Renal pelvis (tissue), 4 donors: ENCODE measurements around the gene SYT5. TPM values are rescaled to one million over a fixed set of nuclear protein-coding genes. Genes with fewer than 3 reads are reported as not detected.
"Not testable (repeated sequence)": the region's sequence is repeated elsewhere in the genome, so short reads cannot be mapped to it uniquely, and the experiment has no call there.

Experiments
- DNase-seq: peaks from one replicate; pipeline ENCODE4 v3.0.0-alpha.2; 2013
- polyA plus RNA-seq, 3 donors: library from polyadenylated mRNA; unstranded; fragments of 120-200 nt; gene quantifications; one replicate each; pipeline ENCODE4 v1.2.1, GENCODE V29; 2013; ENCODE audit not compliant: insufficient read length in 3 of 3

The SYT5 gene
- polyA plus RNA-seq, 3 donors, result 0.30 to 0.47 (median 0.41) TPM

DNA sequence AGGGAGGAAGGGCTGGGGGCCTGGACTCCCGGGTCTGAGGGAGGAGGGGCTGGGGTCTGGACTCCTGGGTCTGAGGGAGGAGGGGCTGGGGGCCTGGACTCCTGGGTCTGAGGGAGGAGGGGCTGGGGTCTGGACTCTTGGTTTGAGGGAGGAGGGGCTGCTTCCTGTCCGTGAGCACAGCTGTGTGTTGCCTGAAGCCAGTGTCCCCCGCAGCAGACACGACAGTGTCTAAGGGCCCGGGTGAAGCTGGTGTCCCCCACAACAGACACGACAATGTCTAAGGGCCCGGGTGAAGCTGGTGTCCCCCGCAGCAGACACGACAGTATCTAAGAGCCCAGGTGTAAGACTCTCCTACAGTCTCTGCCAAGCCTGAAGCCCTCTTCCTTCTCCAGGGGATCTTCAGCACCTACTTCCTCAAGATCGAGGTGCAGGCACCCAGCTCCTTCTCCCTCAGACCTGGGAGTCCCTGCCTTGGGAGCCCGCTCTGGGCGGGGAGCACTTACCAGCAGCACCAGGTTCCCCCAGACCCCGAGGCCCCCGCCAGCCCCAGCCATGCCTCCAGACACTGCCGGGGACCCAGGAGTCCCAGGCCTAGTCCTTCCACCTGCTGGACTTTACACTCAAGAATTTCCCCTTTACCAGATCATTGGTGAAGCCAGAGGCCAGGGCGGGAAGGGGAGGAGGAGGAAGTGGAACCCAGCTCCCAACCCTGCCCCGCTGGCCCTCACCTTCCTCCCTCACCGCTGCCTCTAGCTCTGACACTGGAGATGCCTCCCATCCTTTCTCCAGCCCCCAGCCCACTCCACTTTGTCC lies 29.0 kb upstream of the SYT5 start, which contains the start of gene PTPRH:
Gene PTPRH, minus strand, starts transcription at position 622 of the 813 bp plus-strand sequence. Its CDS starts 68 bp downstream, at position 554.
- no peak for DNase-seq

DNA sequence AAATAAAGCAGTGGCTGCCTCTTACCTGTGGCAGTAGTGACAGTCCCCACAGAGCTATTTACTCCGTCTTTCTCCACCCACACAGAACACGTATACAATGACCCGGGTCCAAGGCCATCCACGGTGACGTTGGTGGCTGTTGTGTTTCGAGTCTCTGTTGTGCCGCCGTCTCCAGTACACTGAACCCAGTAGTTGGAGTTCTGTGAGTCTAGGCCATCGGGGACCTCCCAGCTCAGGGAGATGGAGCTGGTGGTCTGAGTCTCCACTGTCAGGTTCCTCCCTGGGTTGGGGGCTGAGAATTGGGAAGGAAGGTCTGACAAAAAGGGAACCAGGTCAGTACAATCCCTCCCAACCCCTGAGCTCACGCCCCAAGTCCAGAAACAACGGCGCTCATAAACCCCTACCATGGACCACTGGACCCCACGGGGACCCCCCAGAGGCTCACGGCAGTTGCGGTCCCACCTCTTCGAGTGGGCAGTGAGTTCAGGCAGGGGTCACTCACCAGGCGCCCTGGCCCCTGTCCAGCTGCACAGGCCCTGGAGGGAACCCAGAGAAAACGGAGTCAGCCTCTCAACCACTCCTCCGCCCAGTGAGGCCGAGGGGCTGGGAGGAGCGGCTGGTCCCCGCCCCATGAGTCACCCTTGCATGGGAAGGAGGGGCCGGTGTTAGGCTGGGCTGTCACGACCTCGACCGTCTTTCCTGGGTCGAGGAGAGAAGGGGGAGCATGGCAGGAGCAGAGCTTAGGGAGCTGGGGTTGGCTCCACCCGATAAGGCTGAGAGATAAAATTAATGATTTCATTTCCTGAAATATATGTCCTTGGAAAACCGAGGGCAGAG lies 26.8 kb upstream of the SYT5 start:
- DNase-seq, result peak; percentile 45

DNA sequence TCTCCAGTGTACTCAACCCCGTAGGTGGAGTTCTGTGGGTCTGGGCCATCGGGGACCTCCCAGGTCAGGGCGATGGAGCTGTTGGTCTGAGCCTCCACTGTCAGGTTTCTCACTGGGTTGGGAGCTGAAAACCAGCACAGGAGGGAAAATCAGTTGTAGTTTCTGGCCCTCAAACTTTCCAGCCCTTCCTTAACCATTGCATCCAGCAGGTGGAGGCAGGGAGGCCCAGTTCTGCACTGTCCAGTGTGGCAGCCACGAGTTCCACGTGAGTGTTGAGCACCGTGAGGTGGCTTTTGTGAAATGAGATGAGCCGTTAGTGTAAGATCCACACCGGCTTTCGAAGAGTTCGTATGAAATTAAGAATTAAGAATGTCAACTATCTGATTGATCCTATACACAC lies 22.1 kb upstream of the SYT5 start:
- not testable (repeated sequence) for DNase-seq

DNA sequence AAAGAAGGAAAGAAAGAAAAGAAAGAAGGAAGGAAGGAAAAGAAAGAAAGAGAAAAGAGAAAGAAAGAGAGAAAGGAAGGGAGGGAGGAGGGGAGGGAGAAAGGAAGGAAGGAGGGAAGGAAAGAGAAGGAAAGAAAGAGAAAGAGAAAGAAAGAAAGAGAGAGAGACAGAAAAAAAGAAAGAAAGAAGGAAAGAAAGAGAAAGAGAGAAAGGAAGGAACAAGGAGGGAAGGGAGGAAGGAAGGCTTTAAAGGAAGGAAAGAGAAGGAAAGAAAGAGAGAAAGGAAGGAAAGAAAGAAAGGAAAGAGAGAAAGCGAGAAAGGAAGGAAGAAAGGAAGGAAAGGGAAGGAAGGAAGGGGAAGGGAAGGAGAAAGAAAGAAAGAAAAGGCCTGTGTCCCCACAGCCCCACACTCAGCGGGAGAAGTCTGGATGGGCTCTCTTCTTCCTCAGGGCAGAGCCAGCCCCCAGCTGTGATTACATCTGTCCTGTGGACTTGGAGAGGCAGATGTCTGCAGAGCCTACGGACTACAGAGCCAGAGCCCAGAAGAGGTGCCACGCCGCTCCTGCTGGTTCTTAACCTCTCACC lies 19.6 kb upstream of the SYT5 start:
- DNase-seq, result no peak

GRCh38 chr19:55198651-55199050 lies 18.6 kb upstream of the SYT5 start:
- no peak for DNase-seq

- no peak for DNase-seq
These were observed 17.4 kb upstream of the SYT5 start for GRCh38 chr19:55197528-55197927.

DNA sequence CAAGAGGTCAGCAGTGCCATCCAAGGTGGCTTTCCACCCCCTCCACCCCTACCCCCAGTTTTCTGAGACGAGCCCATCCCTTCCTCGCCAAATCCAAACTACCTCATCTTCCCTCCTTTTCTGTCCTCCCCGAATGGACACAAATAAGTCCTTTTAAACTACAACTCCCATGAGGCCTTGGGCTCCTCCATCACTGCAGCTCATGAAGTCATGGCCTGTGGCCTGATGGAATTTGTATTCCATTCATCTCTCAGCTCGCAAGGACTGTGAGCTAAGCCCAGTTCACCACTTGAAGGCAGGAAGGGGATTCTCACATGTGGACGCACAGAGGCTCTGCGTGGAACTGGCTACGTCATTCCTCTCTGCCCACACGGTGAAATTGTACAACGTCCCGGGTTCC lies 16.7 kb upstream of the SYT5 start:
- no peak for DNase-seq

DNA sequence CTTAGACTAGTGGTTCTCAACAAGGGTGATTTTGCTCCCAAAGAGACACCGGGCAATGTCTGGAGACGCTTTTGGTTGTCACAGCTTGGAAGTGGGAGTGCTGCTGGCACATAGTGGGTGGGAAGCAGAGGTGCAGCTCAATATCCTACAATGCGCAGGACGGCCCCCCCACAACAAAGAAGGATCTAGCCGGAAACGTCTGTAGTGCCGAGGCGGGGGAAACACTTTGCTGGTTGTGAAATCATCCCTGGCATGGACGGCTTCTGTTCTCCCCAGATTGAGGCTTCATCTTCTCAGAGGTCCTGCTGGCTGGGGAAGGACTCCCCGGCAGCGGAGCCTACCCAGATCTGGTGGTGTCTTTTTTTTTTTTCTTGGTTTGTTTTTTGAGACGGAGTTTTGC lies 13.4 kb upstream of the SYT5 start:
- DNase-seq, result no peak

- no peak for DNase-seq
These were observed 9.3 kb upstream of the SYT5 start for GRCh38 chr19:55189403-55189835.

DNA sequence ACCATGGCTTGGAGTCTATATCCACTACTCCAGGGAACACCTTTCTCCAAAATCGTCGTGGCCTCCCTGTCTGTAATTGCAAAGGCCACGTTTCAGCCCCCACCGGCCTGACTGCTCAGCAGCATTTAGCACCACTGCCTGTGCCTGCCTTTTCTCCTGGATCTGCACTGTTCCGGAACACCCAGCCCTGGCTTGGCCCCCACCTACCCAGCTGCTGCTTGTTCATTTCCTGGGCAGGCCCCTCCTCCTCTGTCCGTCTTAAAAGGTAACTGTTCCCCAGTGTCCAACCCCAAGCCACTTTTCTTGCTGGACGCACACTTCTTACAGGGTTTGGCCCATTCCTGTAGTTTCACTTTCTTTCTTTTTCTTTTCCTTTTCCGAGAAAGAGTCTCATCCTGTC lies 8.5 kb upstream of the SYT5 start:
- DNase-seq, result no peak

- DNase-seq, result no peak
These were observed 6.0 kb upstream of the SYT5 start for GRCh38 chr19:55186080-55186479.

- no peak for DNase-seq
These were observed 1.7 kb upstream of the SYT5 start for GRCh38 chr19:55181740-55182139.

DNA sequence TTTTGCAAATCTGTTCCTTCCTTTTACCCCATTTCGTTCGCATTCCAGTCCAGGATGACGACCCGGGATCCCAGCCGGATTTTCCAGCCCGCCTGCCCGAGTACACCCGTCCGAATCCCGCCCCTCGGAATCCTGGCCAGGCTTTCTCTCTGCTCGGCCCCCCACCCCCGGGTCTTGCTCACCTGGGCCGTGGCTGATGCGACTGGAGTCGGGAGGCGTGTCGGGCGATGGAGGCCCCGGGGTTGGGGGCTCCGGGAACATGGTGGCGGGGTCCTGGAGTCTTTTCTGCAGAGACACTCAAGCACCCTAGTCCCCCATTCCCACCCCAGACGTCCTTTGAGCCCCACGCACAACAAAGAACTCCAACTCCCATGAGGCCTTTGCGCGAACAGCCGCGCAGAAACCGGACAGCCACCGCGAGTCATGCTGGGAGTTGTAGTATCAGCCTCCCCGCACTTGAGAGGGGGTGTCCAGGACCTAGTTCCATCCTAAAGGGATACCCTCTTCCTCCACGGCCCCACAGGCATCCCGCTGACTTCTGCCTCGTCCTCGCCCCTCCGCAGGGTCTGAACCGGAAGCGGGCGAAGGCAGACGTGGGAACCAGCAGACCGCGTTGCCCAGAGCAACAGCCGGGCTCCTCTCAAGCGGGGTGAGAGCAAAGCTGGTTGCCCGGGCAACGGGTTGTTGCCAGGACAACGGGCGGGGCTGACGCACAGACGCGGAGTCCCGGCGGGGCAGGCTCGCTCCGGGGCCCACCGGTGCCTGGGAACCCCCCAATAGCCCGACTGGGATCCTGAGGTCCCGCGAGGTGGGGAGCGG lies 1.1 kb downstream of the SYT5 start:
- DNase-seq, result peak; percentile 79

- DNase-seq, result no peak
These were observed 4.0 kb downstream of the SYT5 start for GRCh38 chr19:55176076-55176475.

DNA sequence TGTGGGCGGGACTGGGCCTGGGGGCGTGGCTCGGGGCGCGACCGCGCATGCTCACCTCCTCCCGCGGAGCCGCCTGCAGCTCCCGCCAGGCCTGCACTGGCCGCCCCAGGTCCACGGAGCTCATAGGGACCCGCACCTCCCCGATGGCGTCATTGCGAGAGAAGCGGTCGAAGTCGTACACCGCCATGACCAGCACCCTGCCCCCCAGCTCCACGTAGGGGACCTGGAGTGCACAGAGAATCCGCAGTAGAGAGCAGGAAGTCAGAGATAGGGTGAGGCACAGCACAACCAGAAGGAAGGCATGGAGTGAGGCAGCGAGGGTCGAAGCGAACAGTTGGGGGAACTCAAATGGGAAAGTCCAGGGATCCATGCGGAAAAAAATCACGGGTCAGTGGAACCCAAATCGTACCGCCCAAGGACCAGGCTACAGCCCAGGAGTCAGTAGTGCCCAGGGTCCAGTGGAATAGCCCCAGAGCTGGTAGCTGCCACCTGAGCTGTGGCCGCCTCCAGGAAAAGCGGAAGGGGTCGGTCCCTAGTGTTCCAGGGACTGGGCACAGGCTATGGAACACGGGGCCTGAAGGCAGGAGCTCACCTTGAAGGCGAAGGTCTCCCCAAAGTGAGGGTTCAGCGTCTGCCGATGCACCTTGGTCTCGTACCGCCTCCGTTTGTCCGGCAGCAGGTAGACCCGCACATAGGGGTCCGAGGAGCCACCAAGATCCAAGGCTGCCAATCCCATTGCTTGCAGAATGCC lies 4.8 kb downstream of the SYT5 start:
- DNase-seq, result no peak

DNA sequence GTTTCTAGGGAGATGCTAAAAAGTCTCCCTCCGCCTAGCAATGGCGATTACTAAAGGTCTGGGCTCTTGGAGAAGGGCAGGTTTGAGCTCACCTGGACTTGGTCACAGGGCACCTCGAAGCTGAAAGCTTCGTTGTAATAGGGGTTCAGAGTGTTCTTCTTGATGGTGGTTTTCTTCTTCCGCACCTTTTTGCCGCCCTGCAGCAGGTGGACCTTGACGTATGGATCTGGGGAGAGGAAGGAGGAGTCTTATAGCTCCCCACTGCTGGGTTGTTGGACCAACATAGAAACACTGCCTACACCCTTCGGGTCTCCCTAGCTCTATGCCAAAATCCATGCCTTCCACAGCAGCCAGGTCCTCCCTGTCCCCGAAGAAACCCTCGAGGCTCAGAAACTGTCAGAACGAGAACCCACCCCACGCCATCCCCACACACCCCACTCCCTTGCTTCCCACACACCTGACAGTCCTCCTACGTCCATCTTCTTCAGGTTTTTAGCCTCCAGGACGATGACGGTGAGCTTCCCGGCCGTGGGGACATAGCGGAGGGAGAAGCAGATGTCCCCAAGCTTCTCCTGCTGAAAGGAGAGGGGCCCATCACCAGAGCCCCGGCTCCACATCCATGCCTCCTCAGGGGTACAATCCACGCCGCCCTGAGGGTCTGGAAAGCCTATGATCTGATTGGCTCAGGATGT lies 5.5 kb downstream of the SYT5 start:
- DNase-seq, result no peak

GRCh38 chr19:55173714-55174409 lies 6.2 kb downstream of the SYT5 start:
- no peak for DNase-seq

- no peak for DNase-seq
These were observed 6.8 kb downstream of the SYT5 start for GRCh38 chr19:55173186-55173713.

DNA sequence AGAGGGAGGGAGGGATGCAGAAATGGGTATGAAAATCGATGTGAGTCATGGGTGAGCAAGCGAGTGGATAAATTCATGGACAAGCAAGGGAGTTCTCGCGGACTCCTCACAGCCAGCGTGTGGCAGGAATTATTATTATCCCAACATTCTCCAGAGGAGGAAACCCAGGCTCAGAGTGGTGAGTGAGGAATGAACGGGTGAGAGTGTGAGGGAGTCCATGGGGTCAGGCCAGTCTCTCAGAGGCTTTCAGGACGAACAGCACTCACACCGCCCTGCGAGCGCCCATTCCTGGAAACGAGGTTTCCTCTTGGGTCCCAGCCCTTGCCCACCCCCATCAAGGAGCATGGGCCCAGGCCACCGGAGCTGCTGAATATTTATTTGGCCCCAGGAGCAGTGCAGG lies 7.3 kb downstream of the SYT5 start:
- no peak for DNase-seq
